Stimulated activated naive CD4-positive, alpha-beta T cell treated with Interleukin-2 at 50 U/mL for 16 hours (primary cell): Measurements from ENCODE around the gene TMC4.
"Not testable (repeated sequence)": the region's sequence is repeated elsewhere in the genome, so short reads cannot be mapped to it uniquely, and the experiment has no call there.

Experiments used
- DNase-seq: peaks from one replicate; lab custom pipeline; 2025; lab: John Stamatoyannopoulos, UW

Gene TMC4

DNA sequence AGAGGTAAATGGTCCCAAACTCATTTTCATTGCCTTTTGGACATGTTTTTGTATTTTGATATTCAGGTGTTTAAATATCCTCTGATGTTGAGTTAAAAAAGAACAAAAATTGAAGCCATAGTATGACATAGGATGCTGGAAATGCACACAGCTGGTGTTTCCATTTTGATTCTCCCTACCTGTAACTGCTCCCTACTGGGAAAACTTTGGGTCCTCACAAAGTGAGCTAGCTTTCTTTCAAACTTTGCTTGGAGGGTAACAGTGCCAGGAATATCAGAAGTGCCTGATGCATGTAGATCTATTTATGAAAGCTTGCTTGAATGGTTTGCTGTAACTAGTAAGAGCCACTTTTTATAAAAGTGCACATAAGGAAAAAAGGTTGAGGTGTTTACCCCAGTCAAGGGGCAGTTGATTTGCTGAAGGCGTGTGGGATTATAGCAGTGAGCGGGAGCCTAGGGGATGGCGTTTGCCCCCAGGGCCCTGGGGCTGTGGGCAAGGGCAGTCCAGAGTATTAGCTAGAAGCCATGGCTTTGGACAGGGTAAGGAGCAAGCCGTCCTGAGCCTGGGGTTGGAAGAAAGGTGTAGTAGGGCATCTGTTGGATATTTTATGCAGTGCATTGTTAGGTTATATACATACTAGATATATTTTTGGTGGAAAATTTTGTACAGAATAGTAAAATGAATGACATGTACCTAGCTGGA is 32.0 kb upstream of the TMC4 start:
- no peak for DNase-seq

GRCh38 chr19:54203151-54203611 is 30.2 kb upstream of the TMC4 start:
- no peak for DNase-seq

DNA sequence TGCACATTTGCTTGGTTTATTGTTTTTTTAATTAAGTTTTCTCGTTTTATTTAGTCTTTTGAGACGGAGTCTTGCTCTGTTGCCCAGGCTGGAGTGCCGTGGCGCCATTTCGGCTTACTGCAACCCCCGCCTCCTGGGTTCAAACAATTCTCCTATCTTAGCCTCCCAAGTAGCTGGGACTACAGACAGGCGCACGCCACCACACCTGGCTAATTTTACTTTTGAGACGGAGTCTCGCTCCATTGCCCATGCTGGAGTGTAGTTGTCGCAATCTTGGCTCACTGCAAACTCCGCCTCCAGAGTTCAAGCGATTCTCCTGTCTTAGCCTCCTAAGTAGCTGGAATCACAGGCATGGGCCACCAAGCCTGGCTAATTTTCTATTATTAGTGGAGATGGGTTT is 29.0 kb upstream of the TMC4 start:
- no peak for DNase-seq

DNA sequence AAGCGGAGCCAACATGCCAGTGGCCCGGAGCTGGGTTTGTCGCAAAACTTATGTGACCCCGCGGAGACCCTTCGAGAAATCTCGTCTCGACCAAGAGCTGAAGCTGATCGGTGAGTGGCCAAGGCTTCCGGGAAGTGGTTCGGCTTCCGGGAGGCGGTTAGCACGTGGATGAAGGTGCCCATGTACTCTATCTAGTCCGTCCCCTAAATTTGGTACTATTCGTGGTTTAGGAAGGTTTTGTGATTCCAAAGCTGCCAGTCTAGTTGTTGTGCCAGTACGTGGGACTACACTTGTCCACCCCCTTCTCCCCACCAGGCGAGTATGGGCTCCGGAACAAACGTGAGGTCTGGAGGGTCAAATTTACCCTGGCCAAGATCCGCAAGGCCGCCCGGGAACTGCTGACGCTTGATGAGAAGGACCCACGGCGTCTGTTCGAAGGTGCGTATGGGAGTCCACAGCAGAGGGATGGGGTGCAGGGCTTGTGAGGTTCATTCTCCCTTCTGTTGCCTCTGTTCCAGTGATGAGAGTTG is 28.3 kb upstream of the TMC4 start:
- no peak for DNase-seq

GRCh38 chr19:54199401-54199800 is 26.4 kb upstream of the TMC4 start:
- no peak for DNase-seq

GRCh38 chr19:54197121-54197520 is 24.2 kb upstream of the TMC4 start:
- no peak for DNase-seq

DNA sequence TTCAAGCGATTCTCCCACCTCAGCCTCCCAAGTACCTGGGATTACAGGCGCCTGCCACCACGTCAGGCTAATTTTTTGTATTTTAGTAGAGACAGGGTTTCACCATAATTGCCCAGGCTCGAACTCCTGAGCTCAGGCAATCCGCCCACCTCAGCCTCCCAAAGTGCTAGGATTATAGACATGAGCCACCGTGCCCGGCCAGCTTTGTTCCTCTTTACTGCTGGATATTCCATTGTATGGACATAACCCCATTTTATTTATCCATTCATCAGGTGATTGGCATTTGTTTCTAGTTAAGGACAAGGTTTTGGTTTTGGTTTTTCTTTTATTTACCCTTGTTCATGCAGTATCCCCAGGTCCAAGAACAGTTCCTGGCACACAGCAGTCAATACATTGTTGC is 23.6 kb upstream of the TMC4 start:
- no peak for DNase-seq

GRCh38 chr19:54194463-54194862 is 21.5 kb upstream of the TMC4 start:
- DNase-seq, result not testable (repeated sequence)

- no peak for DNase-seq
These were observed 20.1 kb upstream of the TMC4 start for GRCh38 chr19:54193011-54193410.

DNA sequence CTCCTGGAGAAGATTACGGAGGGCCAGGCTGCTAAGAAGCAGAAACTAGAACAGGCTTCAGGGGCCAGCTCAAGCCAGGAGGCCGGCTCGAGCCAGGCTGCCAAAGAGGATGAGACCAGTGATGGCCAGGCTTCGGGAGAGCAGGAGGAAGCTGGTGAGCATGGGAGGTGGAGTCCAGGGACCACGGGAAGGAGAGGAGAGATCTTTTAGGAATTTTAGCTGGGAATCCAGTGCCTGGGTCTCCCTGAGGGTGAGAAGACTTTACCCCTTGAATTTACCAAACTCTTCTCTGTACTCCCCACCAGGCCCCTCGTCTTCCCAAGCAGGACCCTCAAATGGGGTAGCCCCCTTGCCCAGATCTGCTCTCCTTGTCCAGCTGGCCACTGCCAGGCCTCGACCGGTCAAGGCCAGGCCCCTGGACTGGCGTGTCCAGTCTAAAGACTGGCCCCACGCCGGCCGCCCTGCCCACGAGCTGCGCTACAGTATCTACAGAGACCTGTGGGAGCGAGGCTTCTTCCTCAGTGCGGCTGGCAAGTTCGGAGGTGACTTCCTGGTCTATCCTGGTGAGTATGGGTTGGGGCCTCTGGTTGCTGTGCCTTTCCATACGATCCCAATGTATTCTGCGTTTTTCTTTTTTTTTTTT is 19.0 kb upstream of the TMC4 start:
- no peak for DNase-seq

DNA sequence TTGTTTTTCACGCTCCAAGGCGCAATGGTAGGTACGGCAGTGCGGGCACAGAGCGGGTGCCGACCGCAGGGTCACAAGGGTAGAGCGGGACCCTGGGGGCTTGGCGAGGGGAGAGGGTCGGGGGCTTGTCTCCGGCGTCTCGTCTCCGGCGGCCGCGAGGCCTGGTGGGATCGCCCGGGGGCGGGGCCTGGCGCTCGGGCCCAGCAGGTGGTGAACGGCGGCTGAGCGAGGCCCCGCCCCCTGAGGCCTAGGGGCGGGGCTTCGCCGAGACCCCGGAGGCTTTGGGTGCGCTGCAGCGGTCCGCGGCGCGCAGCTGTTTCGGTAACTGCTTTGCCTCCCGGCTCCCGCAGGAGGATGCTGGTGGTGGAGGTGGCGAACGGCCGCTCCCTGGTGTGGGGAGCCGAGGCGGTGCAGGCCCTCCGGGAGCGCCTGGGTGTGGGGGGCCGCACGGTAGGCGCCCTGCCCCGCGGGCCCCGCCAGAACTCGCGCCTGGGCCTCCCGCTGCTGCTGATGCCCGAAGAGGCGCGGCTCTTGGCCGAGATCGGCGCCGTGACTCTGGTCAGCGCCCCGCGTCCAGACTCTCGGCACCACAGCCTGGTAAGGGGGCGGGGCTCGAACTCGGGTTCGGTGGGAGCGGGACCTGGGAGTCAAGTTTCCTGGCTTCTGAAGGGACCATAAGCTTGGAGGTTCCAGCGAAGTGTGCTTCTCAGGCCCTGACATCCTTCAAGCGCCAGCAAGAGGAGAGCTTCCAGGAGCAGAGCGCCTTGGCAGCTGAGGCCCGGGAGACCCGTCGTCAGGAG is 18.3 kb upstream of the TMC4 start, which contains the start of gene TSEN34:
TSS of gene TSEN34 (plus strand) at position 298 of the 800 bp plus-strand sequence. CDS start at position 355, 57 bp downstream.
- peak; percentile 91 for DNase-seq

GRCh38 chr19:54190503-54191010 is 17.6 kb upstream of the TMC4 start:
- peak; percentile 100 for DNase-seq

GRCh38 chr19:54189735-54190502 is 17.0 kb upstream of the TMC4 start:
- peak; percentile 100 for DNase-seq

GRCh38 chr19:54189145-54189734 is 16.3 kb upstream of the TMC4 start, which contains the start of gene MBOAT7:
MBOAT7 (minus strand) TSS chr19:54189580; CDS start chr19:54188508, 1,072 bp downstream.
- no peak for DNase-seq

DNA sequence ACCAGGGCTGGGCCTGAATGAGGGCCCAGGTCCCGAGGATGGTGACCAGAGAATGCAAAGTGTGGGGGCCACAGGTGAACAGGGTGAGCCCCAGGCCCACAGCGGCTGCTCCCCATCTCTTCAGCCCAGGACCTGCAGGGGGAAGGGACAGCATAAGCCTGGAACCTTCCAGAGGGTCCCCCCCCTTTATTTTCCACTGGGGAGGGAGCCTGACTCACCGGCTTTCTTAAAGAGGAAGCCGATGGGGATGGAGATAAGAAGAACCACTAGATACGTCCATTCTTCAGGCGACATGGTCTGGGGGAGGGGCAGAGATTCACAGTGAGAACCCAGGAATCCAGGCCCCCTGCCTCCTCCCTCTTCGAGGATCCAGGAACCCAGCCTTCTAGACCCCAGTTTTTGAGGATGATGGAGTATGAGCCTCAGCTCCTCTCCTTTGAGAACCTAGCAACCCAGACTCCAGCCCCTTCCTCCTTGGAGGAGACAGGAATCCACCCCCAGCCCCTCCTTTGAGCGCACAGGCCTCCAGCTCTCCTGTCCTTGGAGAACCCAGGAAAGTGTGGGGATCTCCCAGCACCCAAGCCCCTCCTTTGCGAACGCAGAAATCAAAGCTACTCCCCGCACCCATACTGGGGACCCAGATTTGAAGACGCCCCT is 15.4 kb upstream of the TMC4 start:
- peak; percentile 56 for DNase-seq

DNA sequence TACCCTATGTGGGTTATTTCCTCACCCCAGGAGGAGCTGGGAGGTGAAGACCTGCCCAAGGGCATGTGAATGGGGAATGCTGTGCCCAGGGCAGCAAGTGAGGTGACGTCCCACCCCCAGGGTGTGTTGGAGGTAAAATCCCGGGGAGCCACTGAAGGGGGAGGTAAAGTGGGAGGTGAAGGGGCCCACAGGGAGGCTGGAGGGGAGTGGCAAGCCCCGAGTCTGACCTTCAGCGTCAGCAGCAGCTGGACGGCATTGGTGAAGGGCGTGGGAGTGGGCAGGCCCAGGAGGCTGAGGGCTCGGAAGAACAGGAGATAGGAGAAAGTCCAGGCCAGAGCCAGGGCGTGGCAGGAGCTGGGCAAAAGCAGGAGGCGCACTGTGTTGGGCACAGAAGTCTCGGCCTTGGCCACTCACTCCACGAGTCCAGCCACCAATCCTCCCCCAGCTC is 14.0 kb upstream of the TMC4 start:
- no peak for DNase-seq

DNA sequence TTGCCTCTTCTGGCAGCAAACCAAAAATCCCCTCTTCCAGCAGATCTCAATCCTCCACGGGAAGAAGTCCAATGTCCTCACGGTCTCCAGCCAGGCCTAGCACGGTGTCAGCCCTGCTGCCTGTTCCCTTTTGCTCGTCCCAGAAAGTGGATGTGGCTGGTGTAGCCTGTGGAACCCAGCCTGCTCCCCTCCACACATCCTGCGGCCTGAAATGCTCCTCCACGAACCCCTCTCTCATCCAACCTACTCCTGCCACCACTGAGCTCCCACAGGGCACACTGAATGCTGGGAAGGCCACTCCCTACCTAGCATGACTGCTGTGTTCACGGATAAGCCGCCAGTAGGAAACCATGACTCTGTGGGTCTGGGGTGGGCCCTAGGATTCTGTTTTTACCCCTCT is 13.4 kb upstream of the TMC4 start:
- DNase-seq, result no peak

DNA sequence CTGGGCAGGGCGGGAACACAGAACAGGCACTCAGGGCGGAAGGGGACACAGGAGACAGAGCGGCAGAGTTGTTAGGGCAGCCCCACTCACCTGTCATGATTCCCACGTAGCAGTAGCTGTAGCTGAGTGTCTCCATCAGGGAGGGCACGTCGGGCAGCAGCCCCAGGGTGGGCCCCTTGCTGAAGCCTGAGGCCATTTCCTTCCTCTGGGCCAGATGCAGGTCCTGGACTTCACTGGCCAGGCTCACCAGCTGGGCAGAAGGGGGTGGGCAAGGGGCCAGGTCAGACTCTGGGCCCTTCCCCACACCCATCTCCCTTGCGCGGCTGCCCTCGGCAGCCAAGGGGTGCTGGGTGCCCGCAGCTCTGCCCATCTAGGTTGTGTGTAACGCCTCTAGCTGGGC is 10.5 kb upstream of the TMC4 start:
- DNase-seq, result no peak

- not testable (repeated sequence) for DNase-seq
These were observed 8.9 kb upstream of the TMC4 start for GRCh38 chr19:54181894-54182293.

- DNase-seq, result no peak
These were observed 7.7 kb upstream of the TMC4 start for GRCh38 chr19:54180691-54181091.
